Femur (tissue), 1 donor: ENCODE measurements around the gene SPSB4.
A peak's percentile ranks its signal among the peaks of the same experiment; 100 is the strongest.
"Not testable (repeated sequence)": the region's sequence is repeated elsewhere in the genome, so short reads cannot be mapped to it uniquely, and the experiment has no call there.

Experiments
- DNase-seq: peaks from one replicate; pipeline ENCODE4 v3.0.0-alpha.2; 2017

Gene SPSB4

GRCh38 chr3:141050576-141051442, at the start of gene SPSB4:
SPSB4 (plus strand) TSS chr3:141051347; CDS start chr3:141066105, 14,758 bp downstream.
- peak; percentile 93 for DNase-seq

GRCh38 chr3:141006344-141006743, 44.8 kb upstream of the SPSB4 start:
- no peak for DNase-seq

GRCh38 chr3:141009496-141009895, 41.7 kb upstream of the SPSB4 start:
- no peak for DNase-seq

GRCh38 chr3:141011232-141011996, 39.7 kb upstream of the SPSB4 start:
- peak; percentile 92 for DNase-seq

- no peak for DNase-seq
Measured at GRCh38 chr3:141011997-141012262, 39.2 kb upstream of the SPSB4 start.

- DNase-seq: no peak
Measured at GRCh38 chr3:141012571-141012970, 38.6 kb upstream of the SPSB4 start.

- DNase-seq: no peak
Measured at GRCh38 chr3:141015481-141015880, 35.7 kb upstream of the SPSB4 start.

- DNase-seq: not testable (repeated sequence)
Measured at GRCh38 chr3:141017366-141018322, 33.5 kb upstream of the SPSB4 start.

GRCh38 chr3:141019244-141019643, 31.9 kb upstream of the SPSB4 start:
- no peak for DNase-seq

- DNase-seq: no peak
Measured at GRCh38 chr3:141020143-141020830, 30.9 kb upstream of the SPSB4 start.

- no peak for DNase-seq
Measured at GRCh38 chr3:141021261-141021660, 29.9 kb upstream of the SPSB4 start.

GRCh38 chr3:141030296-141030695, 20.9 kb upstream of the SPSB4 start:
- no peak for DNase-seq

GRCh38 chr3:141039589-141039988, 11.6 kb upstream of the SPSB4 start:
- DNase-seq: peak; percentile 4

GRCh38 chr3:141044695-141045641, 6.2 kb upstream of the SPSB4 start:
- no peak for DNase-seq

- DNase-seq: no peak
Measured at GRCh38 chr3:141045849-141046248, 5.3 kb upstream of the SPSB4 start.

GRCh38 chr3:141047168-141047567, 4.0 kb upstream of the SPSB4 start:
- DNase-seq: no peak

- no peak for DNase-seq
Measured at GRCh38 chr3:141049681-141050080, 1.5 kb upstream of the SPSB4 start.

GRCh38 chr3:141051443-141052200, 475 bp downstream of the SPSB4 start:
- DNase-seq: peak; percentile 67

- DNase-seq: peak; percentile 89
Measured at GRCh38 chr3:141052201-141053069, 1.3 kb downstream of the SPSB4 start.
